ENCODE measurements around the gene MGAT3. TPM values are rescaled to one million over a fixed set of nuclear protein-coding genes. Genes with fewer than 3 reads are reported as not detected.

MGAT3 gene
- total RNA-seq, 1 donor from 2014 or later = 32.7 TPM

- no peak for DNase-seq (ENCODE audit: low spot score, unreplicated experiment)
- H3K4me1 Mint-ChIP-seq (ENCODE audit: low read depth) = no peaks in the 10 kb centered on the region
- TF ChIP-seq, protein P1, sequence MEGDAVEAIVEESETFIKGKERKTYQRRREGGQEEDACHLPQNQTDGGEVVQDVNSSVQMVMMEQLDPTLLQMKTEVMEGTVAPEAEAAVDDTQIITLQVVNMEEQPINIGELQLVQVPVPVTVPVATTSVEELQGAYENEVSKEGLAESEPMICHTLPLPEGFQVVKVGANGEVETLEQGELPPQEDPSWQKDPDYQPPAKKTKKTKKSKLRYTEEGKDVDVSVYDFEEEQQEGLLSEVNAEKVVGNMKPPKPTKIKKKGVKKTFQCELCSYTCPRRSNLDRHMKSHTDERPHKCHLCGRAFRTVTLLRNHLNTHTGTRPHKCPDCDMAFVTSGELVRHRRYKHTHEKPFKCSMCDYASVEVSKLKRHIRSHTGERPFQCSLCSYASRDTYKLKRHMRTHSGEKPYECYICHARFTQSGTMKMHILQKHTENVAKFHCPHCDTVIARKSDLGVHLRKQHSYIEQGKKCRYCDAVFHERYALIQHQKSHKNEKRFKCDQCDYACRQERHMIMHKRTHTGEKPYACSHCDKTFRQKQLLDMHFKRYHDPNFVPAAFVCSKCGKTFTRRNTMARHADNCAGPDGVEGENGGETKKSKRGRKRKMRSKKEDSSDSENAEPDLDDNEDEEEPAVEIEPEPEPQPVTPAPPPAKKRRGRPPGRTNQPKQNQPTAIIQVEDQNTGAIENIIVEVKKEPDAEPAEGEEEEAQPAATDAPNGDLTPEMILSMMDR (IDR thresholded peaks at IDR 0.05; ENCODE audit: unreplicated experiment) = no peak
- H3K36me3 Mint-ChIP-seq (ENCODE audit: insufficient read depth) = no peaks in the 10 kb centered on the region
- no peaks in the 10 kb centered on the region for H3K9me3 Mint-ChIP-seq (ENCODE audit: low read depth)
- H3K4me3 Mint-ChIP-seq (ENCODE audit: low read depth) = no peak overlapping the region
- H3K27me3 Mint-ChIP-seq = no peaks in the 10 kb centered on the region
- peak overlapping the region; percentile 69 for H3K27ac Mint-ChIP-seq
Measured at GRCh38 chr22:39482768-39483167, 26.0 kb downstream of the MGAT3 start.

DNA sequence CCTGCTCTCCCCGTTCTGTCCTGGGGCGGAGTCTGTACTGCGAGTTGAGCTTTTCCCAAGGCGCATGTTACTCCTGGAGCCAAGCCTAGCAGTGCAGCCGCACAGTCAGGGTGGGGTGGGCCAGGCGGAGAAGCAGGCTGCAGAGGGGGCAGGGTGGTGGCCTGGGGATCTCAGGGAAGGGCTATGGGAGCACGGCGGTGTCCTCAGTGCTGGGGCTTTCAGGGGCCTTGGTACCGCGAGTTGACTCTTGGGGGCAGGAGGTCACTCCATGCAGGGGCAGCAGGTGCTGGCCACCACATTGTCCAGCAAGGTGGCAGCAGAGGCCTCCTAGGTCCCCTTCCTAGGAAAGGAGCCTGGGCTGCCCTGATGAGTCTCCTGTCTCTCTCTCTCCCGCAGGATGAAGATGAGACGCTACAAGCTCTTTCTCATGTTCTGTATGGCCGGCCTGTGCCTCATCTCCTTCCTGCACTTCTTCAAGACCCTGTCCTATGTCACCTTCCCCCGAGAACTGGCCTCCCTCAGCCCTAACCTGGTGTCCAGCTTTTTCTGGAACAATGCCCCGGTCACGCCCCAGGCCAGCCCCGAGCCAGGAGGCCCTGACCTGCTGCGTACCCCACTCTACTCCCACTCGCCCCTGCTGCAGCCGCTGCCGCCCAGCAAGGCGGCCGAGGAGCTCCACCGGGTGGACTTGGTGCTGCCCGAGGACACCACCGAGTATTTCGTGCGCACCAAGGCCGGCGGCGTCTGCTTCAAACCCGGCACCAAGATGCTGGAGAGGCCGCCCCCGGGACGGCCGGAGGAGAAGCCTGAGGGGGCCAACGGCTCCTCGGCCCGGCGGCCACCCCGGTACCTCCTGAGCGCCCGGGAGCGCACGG, 30.4 kb downstream of the MGAT3 start:
- DNase-seq (ENCODE audit: low spot score, unreplicated experiment) = no peak
- Mint-ChIP-seq H3K27me3 (no peaks in the 10 kb centered on the region), H3K27ac (peak overlapping the region; percentile 22), H3K4me1 (ENCODE audit: low read depth) (no peaks in the 10 kb centered on the region), H3K36me3 (ENCODE audit: insufficient read depth) (peaks cover 6% of the 10 kb centered on the region), H3K9me3 (ENCODE audit: low read depth) (no peaks in the 10 kb centered on the region), H3K4me3 (ENCODE audit: low read depth) (no peak overlapping the region)
- TF ChIP-seq, protein P1 (IDR thresholded peaks at IDR 0.05; ENCODE audit: unreplicated experiment) = no peak

GRCh38 chr22:39487826-39488520, 31.2 kb downstream of the MGAT3 start:
- TF ChIP-seq, protein P1 (IDR thresholded peaks at IDR 0.05; ENCODE audit: unreplicated experiment) = no peak
- no peaks in the 10 kb centered on the region for H3K9me3 Mint-ChIP-seq (ENCODE audit: low read depth)
- peaks cover 6% of the 10 kb centered on the region for H3K36me3 Mint-ChIP-seq (ENCODE audit: insufficient read depth)
- no peaks in the 10 kb centered on the region for H3K27me3 Mint-ChIP-seq
- no peak overlapping the region for H3K4me3 Mint-ChIP-seq (ENCODE audit: low read depth)
- no peak overlapping the region for H3K27ac Mint-ChIP-seq
- no peak for DNase-seq (ENCODE audit: low spot score, unreplicated experiment)
- no peaks in the 10 kb centered on the region for H3K4me1 Mint-ChIP-seq (ENCODE audit: low read depth)

- TF ChIP-seq, protein P1 (IDR thresholded peaks at IDR 0.05; ENCODE audit: unreplicated experiment) = no peak
- Mint-ChIP-seq H3K27ac (no peak overlapping the region), H3K27me3 (no peaks in the 10 kb centered on the region), H3K36me3 (ENCODE audit: insufficient read depth) (peaks cover 6% of the 10 kb centered on the region), H3K4me3 (ENCODE audit: low read depth) (no peak overlapping the region), H3K9me3 (ENCODE audit: low read depth) (no peaks in the 10 kb centered on the region), H3K4me1 (ENCODE audit: low read depth) (no peaks in the 10 kb centered on the region)
- DNase-seq (ENCODE audit: low spot score, unreplicated experiment) = no peak
Measured at GRCh38 chr22:39488563-39489083, 31.8 kb downstream of the MGAT3 start.

Data from progenitor cell of endocrine pancreas (in vitro differentiated cells).